Sigmoid colon (tissue), 7 donors: ENCODE results near the gene PER2. TPM values are rescaled to one million over a fixed set of nuclear protein-coding genes. Genes with fewer than 3 reads are reported as not detected.

Experiments used
- DNase-seq: peaks from one replicate; pipeline ENCODE4 v3.0.0-alpha.2; 2019
- H3K27ac ChIP-seq, 4 donors: fragments of 200-600 bp; sonication (generic); one replicate each; pipeline ENCODE4 v1.5.1; 2016 to 2019; ENCODE audit warnings: mild to moderate bottlenecking in 1 of 4
- H3K27me3 ChIP-seq, 3 donors: fragments of 200-600 bp; sonication (generic); one replicate each; pipeline ENCODE4 v1.5.1; 2019; ENCODE audit warnings: mild to moderate bottlenecking in 1 of 3
- H3K36me3 ChIP-seq, 4 donors: fragments of 200-600 bp; sonication (generic); one replicate each; pipeline ENCODE4 v1.5.1; 2016 to 2019
- H3K4me1 ChIP-seq, 4 donors: fragments of 200-600 bp; sonication (generic); one replicate each; pipeline ENCODE4 v1.5.1; 2017 to 2019
- H3K4me3 ChIP-seq, 4 donors: fragments of 200-600 bp; sonication (generic); one replicate each; pipeline ENCODE4 v1.5.1; 2017 to 2019; ENCODE audit warnings: mild to moderate bottlenecking in 2 of 4, moderate library complexity in 1 of 4
- H3K9me3 ChIP-seq, 4 donors: fragments of 200-600 bp in 3 of 4; sonication (generic) in 3 of 4; one replicate each; pipeline versions ENCODE4 v1.5.1 to v1.6.1; 2013 to 2019
- CTCF ChIP-seq, 4 experiments: fragments of 450-650 bp in 3 of 4; fragments of 200-600 bp in 1 of 4; IDR thresholded peaks; one replicate each; pipeline ENCODE4 v1.5.1; 2016 to 2019; ENCODE audit warnings: antibody characterized with exemption in 4 of 4, mild to moderate bottlenecking in 3 of 4, moderate library complexity in 2 of 4
- EP300 ChIP-seq, 4 donors: sonication (generic); formaldehyde crosslinking; IDR thresholded peaks; one replicate each; pipeline ENCODE4 v1.6.1; 2017; ENCODE audit warnings: antibody characterized with exemption in 4 of 4
- POLR2A ChIP-seq, 2 donors: fragments of 450-650 bp; IDR thresholded peaks; one replicate each; pipeline ENCODE4 v1.6.1; 2016; ENCODE audit warnings: antibody characterized with exemption in 2 of 2, mild to moderate bottlenecking in 2 of 2, moderate library complexity in 2 of 2
- POLR2AphosphoS5 ChIP-seq, 4 donors: sonication (generic); formaldehyde crosslinking; IDR thresholded peaks; one replicate each; pipeline ENCODE4 v1.6.1; 2017; ENCODE audit warnings: antibody characterized with exemption in 4 of 4
- WGBS, 2 donors: extraction: QIAGEN DNeasy Blood & Tissue Kit; methylation state at CpG; one replicate each; pipeline ENCODE4 v1.1.7; 2013; 5-methylcytosine and 5-hydroxymethylcytosine counted together
- intact Hi-C: fragments of 100-400 bp; cut with DNase I; formaldehyde crosslinking; loops from one replicate; pipeline ENCODE4 v1.15.1; 2023
- polyA plus RNA-seq, 3 donors: library from polyadenylated mRNA; stranded (reverse); fragments of 200-250 nt; gene quantifications; one replicate each; pipeline ENCODE4 v1.2.3, GENCODE V29; 2013
- total RNA-seq, 4 donors: library from RNA; depleted of rRNA; stranded (reverse); fragments of >200 nt; gene quantifications; one replicate each; pipeline ENCODE4 v1.1.0, GENCODE V29; 2016
- donor health status: healthy with polysubstance abuse.
- donor health status: Bipolar disorder and iron deficiency.
- donor health status: healthy.

Gene PER2
- total and polyA plus RNA-seq, 7 donors, result 3.7 to 11.8 (median 7.7) TPM

DNA sequence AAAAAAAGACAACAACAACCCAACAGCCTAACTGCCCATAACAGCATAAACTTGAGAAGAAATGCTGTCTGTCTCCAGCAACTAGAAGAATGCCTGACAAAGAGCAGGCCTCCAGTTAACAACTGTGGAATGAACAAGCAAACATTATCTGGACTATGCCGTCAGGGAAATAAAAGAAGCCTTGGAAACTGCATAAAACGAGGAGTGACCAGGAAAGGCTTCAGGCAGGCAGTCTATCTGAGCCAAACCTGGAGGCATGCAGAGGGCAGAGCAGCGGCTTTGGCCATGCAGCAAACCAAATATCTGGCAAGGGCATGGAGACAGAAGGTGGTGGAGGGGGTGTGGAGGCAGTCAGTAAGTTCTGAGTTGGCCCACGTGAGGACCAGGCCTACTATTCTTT lies 59.7 kb downstream of the PER2 start:
- Histone ChIP-seq H3K9me3 (no peaks in the 10 kb centered on the region), H3K4me3 (no peak overlapping the region), H3K27me3 (no peaks in the 10 kb centered on the region), H3K27ac (peak overlapping the region; percentile 29 to 84 (median 77)), H3K4me1 (peaks cover 0 to 71% (median 59%) of the 10 kb centered on the region in 4 donors), H3K36me3 (no peaks in the 10 kb centered on the region)
- TF ChIP-seq EP300 (IDR thresholded peaks at IDR 0.05) (peak in 3 of 4 donors; percentile 38 to 65 (median 52)), POLR2AphosphoS5 (IDR thresholded peaks at IDR 0.05) (peak; percentile 73 to 91 (median 86)), POLR2A (IDR thresholded peaks at IDR 0.05) (no peak)
- peak; percentile 82 for DNase-seq
- intact Hi-C loops, result no loop called here
- WGBS, 2 donors, result 22 to 74% methylated on average over 4 of the region's 4 CpGs

DNA sequence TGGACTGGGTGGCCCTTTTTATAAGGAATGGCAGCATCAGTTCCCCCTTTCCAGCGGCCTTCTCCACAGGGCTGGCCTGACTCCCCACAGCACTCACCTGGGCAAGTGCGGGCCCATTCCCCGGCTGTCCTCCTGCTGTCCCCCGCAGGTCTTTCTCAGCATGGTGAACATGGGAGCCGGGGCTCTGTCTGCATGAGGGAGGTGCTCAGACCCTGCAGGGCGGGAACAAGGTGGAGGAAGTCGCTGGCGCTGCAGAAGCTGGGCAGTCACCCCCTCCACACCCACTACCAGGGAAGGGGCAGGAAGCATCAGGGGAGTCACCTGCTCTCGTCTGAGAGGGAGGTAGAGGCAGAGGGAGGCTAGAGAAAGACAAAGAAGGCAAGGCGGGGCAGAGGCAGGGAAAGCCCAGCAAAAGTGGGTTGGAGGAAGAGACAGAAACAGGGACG lies 60.8 kb downstream of the PER2 start:
- intact Hi-C loops, result no loop called here
- TF ChIP-seq POLR2AphosphoS5 (IDR thresholded peaks at IDR 0.05) (no peak), EP300 (IDR thresholded peaks at IDR 0.05) (no peak), POLR2A (IDR thresholded peaks at IDR 0.05) (no peak), CTCF (IDR thresholded peaks at IDR 0.05) (no peak)
- Histone ChIP-seq H3K4me1 (peaks cover 0 to 71% (median 59%) of the 10 kb centered on the region in 4 donors), H3K27ac (peak overlapping the region in 3 of 4 donors; percentile 75 to 84 (median 79)), H3K9me3 (no peaks in the 10 kb centered on the region), H3K4me3 (no peak overlapping the region), H3K36me3 (no peaks in the 10 kb centered on the region), H3K27me3 (no peaks in the 10 kb centered on the region)
- no peak for DNase-seq
- WGBS, 2 donors, result 83 to 90% methylated on average over 11 of the region's 11 CpGs

DNA sequence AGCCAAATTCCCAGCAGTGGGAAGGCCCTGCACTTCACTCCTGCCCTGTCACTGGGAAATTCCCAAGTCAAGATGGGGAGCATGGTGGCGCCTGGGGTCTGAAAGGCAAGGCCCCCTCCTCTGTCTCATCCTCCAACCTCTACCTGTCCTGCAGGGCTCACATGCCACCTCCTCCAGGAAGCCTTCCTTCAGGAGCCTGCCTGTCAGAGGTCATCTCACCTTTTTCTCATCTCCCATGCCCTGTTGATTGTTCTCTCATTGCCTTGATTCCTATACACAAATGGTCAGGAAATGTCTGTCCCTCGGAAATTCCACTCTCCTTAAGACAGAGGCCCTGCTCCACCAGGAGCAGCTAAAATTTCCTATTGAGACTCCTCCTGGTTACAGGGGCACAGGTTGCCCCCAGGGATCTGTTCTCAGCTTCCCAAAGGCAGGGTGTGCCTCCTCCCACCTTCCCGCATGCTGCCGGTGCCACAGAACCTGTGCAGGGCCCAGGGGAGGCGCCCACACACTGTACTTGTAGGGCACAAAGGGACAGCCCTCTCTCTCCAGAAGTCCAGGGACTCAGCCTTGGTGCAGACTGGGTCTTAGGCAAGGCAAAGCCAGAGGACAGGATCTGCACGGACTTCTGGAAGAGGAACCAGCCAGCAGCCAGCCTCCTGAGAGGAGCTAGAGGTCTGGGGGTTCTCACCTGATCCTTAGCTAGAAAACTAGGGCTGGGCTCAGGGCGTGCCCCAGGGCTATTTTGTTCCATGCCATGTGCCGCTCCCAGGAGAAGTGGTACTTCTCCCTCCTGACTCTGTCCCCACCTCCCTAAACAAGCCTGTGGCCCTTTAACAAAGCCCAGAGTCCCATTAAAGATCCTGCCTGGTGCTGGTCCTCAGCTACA lies 61.5 kb downstream of the PER2 start:
- no peak for DNase-seq
- no peaks in the 10 kb centered on the region for H3K27me3 ChIP-seq
- TF ChIP-seq POLR2AphosphoS5 (IDR thresholded peaks at IDR 0.05) (no peak), EP300 (IDR thresholded peaks at IDR 0.05) (no peak), CTCF (IDR thresholded peaks at IDR 0.05) (no peak), POLR2A (IDR thresholded peaks at IDR 0.05) (no peak)
- no peaks in the 10 kb centered on the region for H3K9me3 ChIP-seq
- H3K36me3 ChIP-seq, result no peaks in the 10 kb centered on the region
- intact Hi-C loops, result no loop called here
- H3K27ac ChIP-seq, result peak overlapping the region in 3 of 4 donors; percentile 75 to 84 (median 79)
- 56 to 83% methylated on average over 8 of the region's 8 CpGs for WGBS, 2 donors
- peaks cover 0 to 68% (median 59%) of the 10 kb centered on the region in 4 donors for H3K4me1 ChIP-seq
- H3K4me3 ChIP-seq, result no peak overlapping the region

GRCh38 chr2:238225911-238226697 lies 62.3 kb downstream of the PER2 start:
- TF ChIP-seq EP300 (IDR thresholded peaks at IDR 0.05), result no peak
- TF ChIP-seq POLR2AphosphoS5 (IDR thresholded peaks at IDR 0.05), result no peak
- TF ChIP-seq POLR2A (IDR thresholded peaks at IDR 0.05), result no peak
- TF ChIP-seq CTCF (IDR thresholded peaks at IDR 0.05), result no peak
- whole genome bisulfite sequencing, 2 donors, result 87 to 88% methylated on average over 38 of the region's 38 CpGs
- Histone ChIP-seq H3K9me3 (no peaks in the 10 kb centered on the region), H3K4me3 (no peak overlapping the region), H3K27ac (peak overlapping the region in 3 of 4 donors; percentile 75 to 84 (median 79)), H3K27me3 (no peaks in the 10 kb centered on the region), H3K36me3 (no peaks in the 10 kb centered on the region), H3K4me1 (peaks cover 0 to 64% (median 61%) of the 10 kb centered on the region in 4 donors)
- peak; percentile 80 for DNase-seq
- intact Hi-C loops, result no loop called here

DNA sequence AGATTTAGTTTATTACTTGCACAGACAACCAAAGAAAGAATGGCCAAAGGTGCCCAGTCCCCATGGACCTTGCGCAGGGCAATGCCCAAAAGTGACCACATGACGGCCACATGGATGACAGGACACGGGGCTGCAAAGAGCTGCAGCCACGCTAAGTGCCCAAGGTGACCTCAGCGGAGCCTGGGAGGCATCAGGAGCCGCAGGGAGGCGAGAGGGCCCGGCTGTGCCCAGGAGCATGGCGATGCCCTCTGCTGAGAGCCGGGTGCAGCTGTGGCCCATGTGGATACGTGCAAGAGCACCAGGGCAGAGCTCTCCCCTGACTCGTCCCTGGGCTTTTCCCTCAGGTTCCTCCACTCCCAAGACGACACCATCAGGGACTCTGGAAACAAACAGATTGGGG lies 63.3 kb downstream of the PER2 start:
- Histone ChIP-seq H3K27me3 (no peaks in the 10 kb centered on the region), H3K4me3 (no peak overlapping the region), H3K9me3 (no peaks in the 10 kb centered on the region), H3K27ac (peak overlapping the region in 3 of 4 donors; percentile 75 to 84 (median 79)), H3K4me1 (peaks cover 0 to 64% (median 59%) of the 10 kb centered on the region in 4 donors), H3K36me3 (no peaks in the 10 kb centered on the region)
- intact Hi-C loops, result no loop called here
- TF ChIP-seq EP300 (IDR thresholded peaks at IDR 0.05), result no peak
- no peak for TF ChIP-seq CTCF (IDR thresholded peaks at IDR 0.05)
- no peak for TF ChIP-seq POLR2AphosphoS5 (IDR thresholded peaks at IDR 0.05)
- no peak for TF ChIP-seq POLR2A (IDR thresholded peaks at IDR 0.05)
- 90 to 94% methylated on average over 13 of the region's 13 CpGs for WGBS, 2 donors
- no peak for DNase-seq
